Neutrophil (primary cell): ENCODE data around the gene INTS14.
A peak's percentile ranks its signal among the peaks of the same experiment; 100 is the strongest.

Source experiments
- H3K27ac ChIP-seq: fragments of 200-600 bp; sonication (generic); 2 replicates; pipeline ENCODE4 v1.5.1; 2016; ENCODE audit warnings: mild to moderate bottlenecking, moderate library complexity
- H3K27me3 ChIP-seq: fragments of 200-600 bp; sonication (generic); 2 replicates; pipeline ENCODE4 v1.6.0; 2016; ENCODE audit warnings: mild to moderate bottlenecking
- H3K36me3 ChIP-seq: fragments of 200-600 bp; sonication (generic); 2 replicates; pipeline ENCODE4 v1.5.1; 2017
- H3K4me1 ChIP-seq, 2 experiments: fragments of 200-600 bp in 1 of 2; sonication (generic) in 1 of 2; 1 replicate in 1 of 2; 2 replicates in 1 of 2; pipeline versions ENCODE4 v1.5.1 to v1.6.1; 2013 to 2016; ENCODE audit warnings: low read depth in 1 of 2, low read length in 1 of 2, mild to moderate bottlenecking in 1 of 2, moderate library complexity in 1 of 2; ENCODE audit not compliant: control insufficient read depth in 1 of 2, insufficient read depth in 1 of 2
- H3K4me3 ChIP-seq, 2 experiments: fragments of 200-600 bp in 1 of 2; sonication (generic) in 1 of 2; 1 replicate in 1 of 2; 2 replicates in 1 of 2; pipeline ENCODE4 v1.5.1; 2013 to 2016; ENCODE audit warnings: low read depth in 1 of 2, low read length in 1 of 2, mild to moderate bottlenecking in 1 of 2, moderate library complexity in 1 of 2
- H3K9me3 ChIP-seq: fragments of 200-600 bp; sonication (generic); 2 replicates; pipeline ENCODE4 v1.5.1; 2016
- TF ChIP-seq, protein P1 (sequence below): fragments of 200-600 bp; sonication (generic); IDR thresholded peaks from 2 replicates; pipeline ENCODE4 v1.5.1; 2016; ENCODE audit warnings: antibody characterized with exemption

Gene INTS14

DNA sequence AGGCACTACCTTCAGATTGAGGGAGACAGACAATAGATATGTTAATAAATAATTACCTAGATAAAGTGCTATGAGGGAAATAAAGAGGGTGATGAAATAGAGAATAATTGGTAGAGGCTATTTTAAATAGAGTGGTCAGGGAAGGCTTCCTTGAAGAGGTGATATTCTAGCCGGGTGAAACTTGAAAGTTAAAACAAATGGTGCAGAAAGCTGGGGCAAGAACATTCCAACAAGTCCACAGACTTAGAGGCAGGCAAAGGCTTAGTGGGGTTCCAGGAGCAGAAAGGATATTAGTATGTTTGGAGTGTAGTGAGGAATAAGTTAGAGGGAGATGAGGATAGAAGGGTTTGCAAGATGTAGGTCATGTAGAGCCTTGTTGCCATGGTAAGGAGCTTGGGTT, 70.6 kb downstream of the INTS14 start:
- TF ChIP-seq, protein P1, sequence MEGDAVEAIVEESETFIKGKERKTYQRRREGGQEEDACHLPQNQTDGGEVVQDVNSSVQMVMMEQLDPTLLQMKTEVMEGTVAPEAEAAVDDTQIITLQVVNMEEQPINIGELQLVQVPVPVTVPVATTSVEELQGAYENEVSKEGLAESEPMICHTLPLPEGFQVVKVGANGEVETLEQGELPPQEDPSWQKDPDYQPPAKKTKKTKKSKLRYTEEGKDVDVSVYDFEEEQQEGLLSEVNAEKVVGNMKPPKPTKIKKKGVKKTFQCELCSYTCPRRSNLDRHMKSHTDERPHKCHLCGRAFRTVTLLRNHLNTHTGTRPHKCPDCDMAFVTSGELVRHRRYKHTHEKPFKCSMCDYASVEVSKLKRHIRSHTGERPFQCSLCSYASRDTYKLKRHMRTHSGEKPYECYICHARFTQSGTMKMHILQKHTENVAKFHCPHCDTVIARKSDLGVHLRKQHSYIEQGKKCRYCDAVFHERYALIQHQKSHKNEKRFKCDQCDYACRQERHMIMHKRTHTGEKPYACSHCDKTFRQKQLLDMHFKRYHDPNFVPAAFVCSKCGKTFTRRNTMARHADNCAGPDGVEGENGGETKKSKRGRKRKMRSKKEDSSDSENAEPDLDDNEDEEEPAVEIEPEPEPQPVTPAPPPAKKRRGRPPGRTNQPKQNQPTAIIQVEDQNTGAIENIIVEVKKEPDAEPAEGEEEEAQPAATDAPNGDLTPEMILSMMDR, result no peak
- Histone ChIP-seq H3K9me3 (no peaks in the 10 kb centered on the region), H3K27ac (no peak overlapping the region), H3K4me1 (no peaks in the 10 kb centered on the region), H3K36me3 (no peaks in the 10 kb centered on the region), H3K4me3 (no peak overlapping the region), H3K27me3 (no peaks in the 10 kb centered on the region)

- TF ChIP-seq, protein P1, result no peak
- Histone ChIP-seq H3K9me3 (no peaks in the 10 kb centered on the region), H3K27me3 (no peaks in the 10 kb centered on the region), H3K36me3 (no peaks in the 10 kb centered on the region), H3K4me3 (no peak overlapping the region), H3K4me1 (peaks cover 7 to 8% of the 10 kb centered on the region in 2 experiments), H3K27ac (no peak overlapping the region)
These were observed 75.7 kb downstream of the INTS14 start for GRCh38 chr15:65535192-65535591.

- Histone ChIP-seq H3K9me3 (no peaks in the 10 kb centered on the region), H3K27ac (no peak overlapping the region), H3K36me3 (no peaks in the 10 kb centered on the region), H3K27me3 (no peaks in the 10 kb centered on the region), H3K4me3 (no peak overlapping the region), H3K4me1 (peaks cover 12% of the 10 kb centered on the region in 2 experiments)
- TF ChIP-seq, protein P1, result no peak
These were observed 77.7 kb downstream of the INTS14 start for GRCh38 chr15:65533057-65533756.

DNA sequence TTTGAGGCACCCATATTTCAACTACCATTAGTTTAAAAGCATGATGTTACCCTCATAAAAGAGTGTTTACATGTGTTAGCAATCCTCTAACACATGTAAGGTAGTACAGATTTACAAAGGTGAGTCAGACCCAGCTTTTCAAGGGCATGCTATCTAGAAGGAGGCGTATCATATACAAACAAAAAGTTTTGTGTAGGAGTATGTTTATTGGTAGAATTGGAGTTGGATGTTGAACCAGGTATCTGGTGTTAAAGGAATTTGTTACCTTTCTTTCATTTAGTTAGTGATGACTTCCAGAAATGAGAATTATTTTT, 78.2 kb downstream of the INTS14 start:
- Histone ChIP-seq H3K27ac (no peak overlapping the region), H3K9me3 (no peaks in the 10 kb centered on the region), H3K27me3 (no peaks in the 10 kb centered on the region), H3K4me1 (peaks cover 12% of the 10 kb centered on the region in 2 experiments), H3K36me3 (no peaks in the 10 kb centered on the region), H3K4me3 (no peak overlapping the region)
- TF ChIP-seq, protein P1, result no peak

DNA sequence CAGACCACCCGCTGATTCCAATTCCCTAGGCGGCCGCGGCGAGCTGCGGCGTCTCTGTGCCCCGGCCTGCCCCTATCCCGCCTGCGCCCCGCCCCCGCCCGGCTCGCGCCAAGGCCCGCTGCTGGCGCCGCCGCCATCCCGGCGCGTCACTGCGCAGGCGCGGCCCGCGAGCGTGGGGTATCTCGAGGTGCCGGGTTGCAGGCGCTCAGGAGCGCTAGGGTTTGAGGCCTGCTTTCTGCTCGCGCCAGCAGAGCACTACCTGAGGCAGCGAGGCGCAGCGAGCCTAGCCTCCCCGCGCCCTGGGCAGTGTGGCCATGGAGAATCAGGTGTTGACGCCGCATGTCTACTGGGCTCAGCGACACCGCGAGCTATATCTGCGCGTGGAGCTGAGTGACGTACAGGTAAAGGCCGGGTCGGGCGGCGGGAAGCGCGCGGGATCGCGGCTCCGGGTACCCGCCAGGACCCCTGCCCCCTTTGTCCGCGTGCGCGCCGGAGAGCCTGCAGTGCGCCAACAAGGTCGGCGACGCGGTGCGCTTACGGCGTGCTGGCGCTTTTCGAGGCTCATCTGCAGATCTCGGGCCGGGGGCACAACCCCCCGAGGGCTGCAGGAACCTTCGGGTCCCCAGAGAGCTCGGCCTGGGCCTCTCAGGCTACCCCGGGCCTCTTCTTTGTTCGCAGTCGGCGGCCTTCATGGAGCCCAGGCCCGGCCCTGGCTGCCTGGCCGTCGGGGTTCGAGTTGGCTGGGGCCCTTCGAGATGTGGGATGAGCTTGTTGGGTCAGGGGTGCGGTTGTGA, 80.4 kb downstream of the INTS14 start, which contains the start of gene HACD3:
Gene HACD3 (plus strand): TSS at position 146 of the 794 bp plus-strand sequence. CDS start 169 bp downstream, at position 315.
- H3K4me3 ChIP-seq, result peak within 1 kb of the TSS; percentile 69 to 80
- TF ChIP-seq, protein P1, result no peak
- no peaks in the 10 kb centered on the region for H3K27me3 ChIP-seq
- no peaks in the 10 kb centered on the region for H3K9me3 ChIP-seq
- H3K27ac ChIP-seq, result no peak within 1 kb of the TSS
- no peaks in the 10 kb centered on the region for H3K36me3 ChIP-seq
- H3K4me1 ChIP-seq, result peaks cover 12% of the 10 kb centered on the region in 2 experiments
